Measurements from ENCODE around the gene GRIK5.

- TF ChIP-seq EZH2 (IDR thresholded peaks at IDR 0.05; ENCODE audit: borderline replicate concordance) (no peak), CTCF (IDR thresholded peaks at IDR 0.05; ENCODE audit: poor library complexity) (no peak), EZH2phosphoT487 (IDR thresholded peaks at IDR 0.05; ENCODE audit: low read depth, severe bottlenecking, unreplicated experiment) (no peak)
These were observed 12.2 kb downstream of the GRIK5 start for GRCh38 chr19:42057846-42058245.
